NT2/D1 (cell line): ENCODE results near the gene YWHAH.

Source experiments
- DNase-seq: peaks from one replicate; pipeline ENCODE4 v3.0.0-alpha.2; 2011; ENCODE audit warnings: low read depth, low spot score
- H3K27me3 ChIP-seq: 2 replicates; pipeline ENCODE4 v1.6.0; 2011; ENCODE audit warnings: mild to moderate bottlenecking; ENCODE audit not compliant: insufficient read length, insufficient read depth
- H3K36me3 ChIP-seq: 2 replicates; pipeline ENCODE4 v1.6.1; 2011; ENCODE audit warnings: mild to moderate bottlenecking, low read length, mixed read lengths; ENCODE audit not compliant: insufficient read depth, insufficient read length
- H3K4me1 ChIP-seq: 2 replicates; pipeline ENCODE4 v1.5.1; 2011; ENCODE audit not compliant: insufficient read depth, insufficient read length
- H3K4me3 ChIP-seq: 2 replicates; pipeline ENCODE4 v1.5.1; 2011; ENCODE audit warnings: low read depth; ENCODE audit not compliant: insufficient read length
- H3K9ac ChIP-seq: 2 replicates; pipeline ENCODE4 v1.6.0; 2011; ENCODE audit warnings: low read depth; ENCODE audit not compliant: insufficient read length
- H3K9me3 ChIP-seq: 2 replicates; pipeline ENCODE4 v1.5.1; 2011; ENCODE audit warnings: mild to moderate bottlenecking, low read length; ENCODE audit not compliant: insufficient read depth
- SUZ12 ChIP-seq: IDR thresholded peaks from 2 replicates; pipeline ENCODE4 v1.6.1; 2011; ENCODE audit not compliant: insufficient read length, insufficient read depth; ENCODE audit errors: extremely low read depth
- YY1 ChIP-seq: IDR thresholded peaks from 2 replicates; pipeline ENCODE4 v1.6.1; 2011; ENCODE audit not compliant: insufficient read length, insufficient read depth
- ZNF274 ChIP-seq: IDR thresholded peaks from 2 replicates; pipeline ENCODE4 v1.6.1; 2011; ENCODE audit warnings: mild to moderate bottlenecking, low read depth, low read length

YWHAH gene

GRCh38 chr22:31923747-31924146 lies 20.6 kb upstream of the YWHAH start:
- no peak for TF ChIP-seq SUZ12
- no peak for TF ChIP-seq ZNF274
- TF ChIP-seq YY1, result no peak
- H3K27me3 ChIP-seq, result no peaks in the 10 kb centered on the region
- no peak overlapping the region for H3K4me3 ChIP-seq
- H3K9me3 ChIP-seq, result no peaks in the 10 kb centered on the region
- no peak overlapping the region for H3K9ac ChIP-seq
- peaks cover 4% of the 10 kb centered on the region for H3K4me1 ChIP-seq
- no peaks in the 10 kb centered on the region for H3K36me3 ChIP-seq
- DNase-seq, result no peak

DNA sequence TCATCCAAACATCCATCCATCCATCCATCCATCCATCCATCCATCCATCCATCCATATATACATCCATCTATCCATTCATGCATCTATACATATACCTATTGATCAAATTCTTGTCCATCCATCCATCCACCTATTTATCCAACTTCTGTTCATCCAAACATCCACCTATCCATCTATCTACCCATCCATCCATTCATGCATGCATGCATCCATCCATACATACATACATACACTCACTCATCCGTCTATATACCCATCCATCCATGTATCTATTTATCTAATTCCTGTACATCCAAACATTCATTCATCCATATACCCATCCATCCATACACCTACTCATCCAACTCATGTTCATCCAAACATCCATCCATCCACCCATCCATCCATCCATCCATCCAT lies 19.3 kb upstream of the YWHAH start:
- Histone ChIP-seq H3K36me3 (no peaks in the 10 kb centered on the region), H3K9ac (no peak overlapping the region), H3K27me3 (no peaks in the 10 kb centered on the region), H3K4me1 (no peaks in the 10 kb centered on the region), H3K9me3 (no peaks in the 10 kb centered on the region), H3K4me3 (no peak overlapping the region)
- no peak for TF ChIP-seq YY1
- TF ChIP-seq ZNF274, result no peak
- TF ChIP-seq SUZ12, result no peak
- no peak for DNase-seq

DNA sequence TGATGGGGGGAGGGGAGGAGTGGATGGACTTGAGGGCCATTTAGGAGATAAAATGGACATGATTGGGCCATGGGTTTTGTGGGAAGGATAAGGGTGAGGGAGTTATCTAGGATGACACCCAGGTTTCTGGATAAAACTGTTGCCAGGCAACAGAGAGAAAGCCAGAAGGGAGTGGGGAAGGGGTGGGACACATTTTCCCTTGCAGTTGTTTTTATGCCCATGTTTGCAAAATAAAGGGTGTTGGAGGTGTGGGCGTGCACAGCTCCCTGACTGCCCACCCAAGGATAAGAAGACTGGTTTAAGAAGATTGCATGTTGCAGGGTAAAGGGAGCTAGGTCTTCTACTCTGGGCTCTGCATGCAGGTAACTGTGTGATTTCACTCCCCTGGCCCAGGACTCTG lies 18.3 kb upstream of the YWHAH start:
- H3K36me3 ChIP-seq, result no peaks in the 10 kb centered on the region
- H3K4me3 ChIP-seq, result no peak overlapping the region
- H3K9ac ChIP-seq, result no peak overlapping the region
- no peak for DNase-seq
- no peaks in the 10 kb centered on the region for H3K4me1 ChIP-seq
- H3K27me3 ChIP-seq, result no peaks in the 10 kb centered on the region
- TF ChIP-seq SUZ12, result no peak
- TF ChIP-seq YY1, result no peak
- TF ChIP-seq ZNF274, result no peak
- H3K9me3 ChIP-seq, result no peaks in the 10 kb centered on the region

DNA sequence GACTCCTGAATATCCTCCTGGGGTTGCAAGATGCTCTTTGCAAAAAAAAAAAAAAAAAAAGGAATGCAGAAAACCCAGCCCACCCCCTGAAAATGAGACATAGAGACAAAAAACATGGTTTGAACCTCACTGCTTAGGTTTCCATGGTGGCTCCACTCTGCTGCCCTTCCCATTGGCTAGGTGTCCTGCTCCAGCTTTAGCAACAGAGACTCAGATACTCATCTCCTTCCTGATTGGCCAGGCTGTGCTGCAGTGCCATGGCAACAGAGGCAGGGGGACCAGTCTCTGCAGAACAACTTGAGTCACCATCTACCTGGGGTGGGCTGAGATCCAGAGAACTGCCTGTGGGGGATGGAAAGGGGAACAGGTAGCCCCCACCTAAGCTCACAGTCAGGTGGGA lies 17.4 kb upstream of the YWHAH start:
- no peaks in the 10 kb centered on the region for H3K27me3 ChIP-seq
- no peaks in the 10 kb centered on the region for H3K36me3 ChIP-seq
- no peaks in the 10 kb centered on the region for H3K4me1 ChIP-seq
- TF ChIP-seq SUZ12 (no peak), ZNF274 (no peak), YY1 (no peak)
- no peaks in the 10 kb centered on the region for H3K9me3 ChIP-seq
- no peak overlapping the region for H3K4me3 ChIP-seq
- DNase-seq, result no peak
- H3K9ac ChIP-seq, result no peak overlapping the region

DNA sequence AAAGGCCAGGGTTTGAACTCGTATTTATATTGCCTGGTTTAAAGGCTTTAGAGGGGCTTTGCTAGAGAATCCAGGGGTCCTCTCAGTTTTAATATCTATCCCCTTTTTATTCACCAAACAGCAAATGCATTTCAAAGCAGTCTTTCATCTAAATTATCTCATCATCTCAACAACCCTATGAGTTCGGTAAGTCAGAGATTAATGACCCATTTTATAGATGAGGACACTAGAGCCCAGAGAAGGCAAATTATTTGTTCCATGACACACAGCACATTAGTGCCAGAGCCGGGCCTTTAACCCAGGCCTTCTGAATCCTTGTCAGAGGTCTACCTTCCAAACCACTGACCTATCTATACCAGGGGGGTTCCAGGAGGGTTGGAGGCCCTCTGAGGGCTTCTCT lies 16.8 kb upstream of the YWHAH start:
- Histone ChIP-seq H3K27me3 (no peaks in the 10 kb centered on the region), H3K36me3 (no peaks in the 10 kb centered on the region), H3K4me3 (no peak overlapping the region), H3K4me1 (no peaks in the 10 kb centered on the region), H3K9me3 (no peaks in the 10 kb centered on the region), H3K9ac (no peak overlapping the region)
- TF ChIP-seq YY1 (no peak), SUZ12 (no peak)
- no peak for DNase-seq

- TF ChIP-seq YY1 (no peak), ZNF274 (no peak), SUZ12 (no peak)
- H3K27me3 ChIP-seq, result no peaks in the 10 kb centered on the region
- H3K36me3 ChIP-seq, result no peaks in the 10 kb centered on the region
- DNase-seq, result no peak
- H3K4me1 ChIP-seq, result peaks cover 8% of the 10 kb centered on the region
- H3K9ac ChIP-seq, result no peak overlapping the region
- no peak overlapping the region for H3K4me3 ChIP-seq
- H3K9me3 ChIP-seq, result no peaks in the 10 kb centered on the region
Observed at GRCh38 chr22:31929167-31929930, 15.0 kb upstream of the YWHAH start.

DNA sequence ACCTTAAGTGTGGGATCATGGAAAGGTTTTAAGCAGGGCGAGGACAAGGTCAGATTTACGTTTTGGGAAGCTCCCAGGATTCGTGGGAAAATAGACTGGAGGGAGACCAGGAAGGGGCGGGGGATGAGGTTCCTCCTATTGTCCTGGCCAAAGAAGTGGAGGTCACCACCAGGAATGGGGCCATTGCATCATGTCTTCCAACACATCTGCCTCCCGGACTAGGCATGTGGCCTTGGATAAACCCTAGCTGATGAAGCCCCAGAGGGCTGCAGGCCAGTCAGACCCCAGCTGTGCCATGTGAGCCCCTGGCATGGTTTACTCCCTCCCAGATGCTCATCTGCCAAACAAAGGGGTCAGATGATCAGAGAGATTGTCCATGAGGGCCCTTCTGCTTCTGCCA lies 11.5 kb upstream of the YWHAH start:
- no peak for TF ChIP-seq ZNF274
- no peak for TF ChIP-seq SUZ12
- TF ChIP-seq YY1, result no peak
- Histone ChIP-seq H3K9me3 (no peaks in the 10 kb centered on the region), H3K36me3 (no peaks in the 10 kb centered on the region), H3K4me1 (peaks cover 8% of the 10 kb centered on the region), H3K9ac (no peak overlapping the region), H3K4me3 (no peak overlapping the region), H3K27me3 (no peaks in the 10 kb centered on the region)
- no peak for DNase-seq
